ENCODE results near the gene DLX6.
"Not testable (repeated sequence)": the region's sequence is repeated elsewhere in the genome, so short reads cannot be mapped to it uniquely, and the experiment has no call there.

Gene DLX6

DNA sequence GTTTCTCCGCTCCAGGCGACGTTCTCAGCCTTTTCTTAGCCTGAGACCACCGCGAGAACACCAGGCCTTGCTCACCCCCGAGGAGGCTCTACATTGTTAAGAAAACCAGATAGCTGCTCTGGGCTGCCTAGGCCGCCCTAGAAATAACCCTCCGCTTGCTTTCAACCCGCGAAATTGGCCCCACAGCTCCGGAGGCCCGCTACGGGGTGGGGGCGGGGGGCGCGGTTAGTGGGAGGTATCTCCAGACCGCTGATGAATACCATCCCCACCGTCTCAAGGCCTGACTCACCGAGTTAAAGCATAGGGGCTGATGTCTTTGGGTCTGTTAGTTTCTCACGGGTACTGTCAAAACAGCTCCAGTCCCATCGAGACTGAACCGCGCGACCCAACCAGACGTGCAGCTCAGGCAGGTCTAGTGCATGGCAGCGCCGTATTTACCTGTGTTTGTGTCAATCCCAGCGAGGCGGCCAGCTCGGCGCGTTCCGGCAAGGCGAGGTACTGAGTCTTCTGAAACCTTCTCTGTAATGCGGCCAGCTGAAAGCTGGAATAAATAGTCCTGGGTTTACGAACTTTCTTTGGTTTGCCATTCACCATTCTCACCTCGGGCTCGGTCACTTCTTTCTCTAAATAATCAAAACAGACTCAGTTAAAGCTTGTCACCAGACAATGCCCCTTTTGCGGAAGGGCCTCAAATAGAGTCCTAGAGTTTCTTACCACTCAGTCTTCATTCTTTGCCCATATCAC lies 16.6 kb downstream of the DLX6 start:
- no peak for DNase-seq (ENCODE audit: low spot score)
- FAIRE-seq = no peak

DNA sequence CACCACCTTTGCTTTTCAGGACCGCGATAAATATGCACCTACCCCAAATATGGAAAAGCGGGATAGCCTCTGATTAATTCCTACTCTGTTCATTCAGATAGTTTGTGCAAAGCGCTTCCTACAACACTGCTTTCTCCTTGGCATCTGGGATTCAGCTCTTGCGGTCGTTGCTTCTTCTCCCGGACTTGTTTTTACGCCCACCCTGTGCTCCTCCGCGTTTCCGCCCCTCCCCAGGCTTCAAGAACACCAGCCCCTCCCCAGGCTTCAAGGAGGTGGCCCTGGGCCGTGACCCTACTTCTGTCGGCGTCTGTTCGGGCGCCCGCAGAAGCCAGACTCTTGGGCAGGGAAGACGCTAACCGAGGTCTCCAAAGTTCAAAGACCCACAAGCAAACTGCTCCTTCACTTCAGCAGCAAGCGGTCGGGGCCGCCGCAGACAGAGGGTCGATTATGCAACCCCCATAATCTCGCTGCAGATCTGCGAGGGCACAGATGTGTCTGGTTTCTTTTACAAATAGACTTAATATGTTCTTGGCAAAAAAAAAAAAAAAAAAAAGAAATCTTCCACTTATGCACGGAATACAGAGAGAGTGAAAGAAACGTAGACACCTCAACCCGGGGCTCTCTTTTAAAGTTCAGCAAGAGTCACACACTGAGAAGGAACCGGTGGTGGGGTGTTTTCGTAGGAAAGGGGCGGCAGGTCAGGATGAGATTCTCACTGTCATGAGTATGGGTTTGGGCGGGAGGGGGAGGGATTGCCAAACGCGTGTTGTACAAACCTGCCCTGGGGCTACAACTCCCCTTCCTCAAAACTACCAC lies 17.3 kb downstream of the DLX6 start:
- no peak for FAIRE-seq
- no peak for DNase-seq (ENCODE audit: low spot score)

DNA sequence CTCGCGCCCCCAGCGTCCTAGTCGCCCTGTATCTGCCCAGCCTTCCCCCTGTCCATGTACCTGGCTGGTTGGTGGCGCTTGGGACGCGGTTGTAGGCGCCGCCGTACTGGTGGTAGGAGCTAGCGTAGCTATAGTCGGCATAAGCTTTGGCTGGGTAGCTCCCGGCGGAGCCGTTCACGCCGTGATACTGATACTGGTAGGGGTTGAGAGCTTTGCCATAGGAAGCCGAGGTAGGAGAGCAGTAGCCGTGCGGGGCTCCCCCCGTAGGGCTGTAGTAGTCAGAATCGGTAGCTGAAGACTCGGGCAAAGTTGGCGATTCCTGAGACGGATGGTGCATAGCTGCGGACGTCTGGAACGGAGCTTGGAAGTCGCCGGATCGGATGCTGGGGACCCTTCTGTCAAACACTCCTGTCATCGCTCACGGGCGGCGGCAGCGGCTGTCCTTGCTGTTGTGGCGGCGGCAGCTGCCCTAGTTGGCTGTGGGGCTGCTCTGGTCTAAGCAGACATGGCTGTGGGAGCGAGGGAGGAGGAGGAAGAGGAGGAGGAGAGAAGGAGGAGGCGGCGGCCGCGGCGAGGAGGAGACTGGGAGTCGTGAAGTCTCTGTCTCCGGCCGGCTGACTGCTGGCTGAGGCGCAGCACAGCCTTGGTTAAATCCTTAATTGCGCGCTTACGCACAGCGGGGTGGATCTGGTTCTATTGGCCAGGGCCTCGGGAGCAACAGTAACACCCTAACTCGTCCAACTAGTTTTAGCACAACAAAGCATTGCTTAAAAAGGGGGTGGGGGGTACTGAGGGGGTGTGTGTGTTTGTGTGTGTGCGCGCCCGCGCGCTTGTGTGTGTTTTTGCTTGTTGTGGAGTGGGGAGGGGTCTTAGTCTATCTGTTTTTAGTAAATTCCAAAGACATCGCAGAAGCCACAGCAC lies 19.1 kb downstream of the DLX6 start, which contains the start of gene DLX5:
Gene DLX5, minus strand, starts transcription at position 623 of the 921 bp plus-strand sequence. Its CDS starts 208 bp downstream, at position 415.
- FAIRE-seq (no peak), DNase-seq (ENCODE audit: low spot score) (no peak)

DNA sequence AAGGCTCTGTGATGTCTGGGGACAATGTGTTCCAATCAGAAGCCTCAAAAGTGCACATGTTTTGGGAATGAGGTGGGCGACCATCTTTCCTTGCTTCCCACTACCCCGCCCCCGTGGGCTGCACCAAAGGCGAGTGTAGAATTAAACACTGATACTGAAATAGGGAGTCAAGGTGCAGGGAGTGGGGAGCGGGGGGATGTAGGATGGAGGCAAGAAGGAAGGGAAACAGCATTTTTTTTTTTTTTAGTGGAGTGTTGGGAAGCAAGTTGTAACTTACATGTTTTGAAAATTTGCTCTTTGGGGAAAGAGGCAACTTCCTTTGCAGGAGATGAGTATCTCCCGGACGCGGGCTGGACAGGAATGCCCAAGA lies 19.8 kb downstream of the DLX6 start:
- DNase-seq (ENCODE audit: low spot score) = no peak
- no peak for FAIRE-seq

DNA sequence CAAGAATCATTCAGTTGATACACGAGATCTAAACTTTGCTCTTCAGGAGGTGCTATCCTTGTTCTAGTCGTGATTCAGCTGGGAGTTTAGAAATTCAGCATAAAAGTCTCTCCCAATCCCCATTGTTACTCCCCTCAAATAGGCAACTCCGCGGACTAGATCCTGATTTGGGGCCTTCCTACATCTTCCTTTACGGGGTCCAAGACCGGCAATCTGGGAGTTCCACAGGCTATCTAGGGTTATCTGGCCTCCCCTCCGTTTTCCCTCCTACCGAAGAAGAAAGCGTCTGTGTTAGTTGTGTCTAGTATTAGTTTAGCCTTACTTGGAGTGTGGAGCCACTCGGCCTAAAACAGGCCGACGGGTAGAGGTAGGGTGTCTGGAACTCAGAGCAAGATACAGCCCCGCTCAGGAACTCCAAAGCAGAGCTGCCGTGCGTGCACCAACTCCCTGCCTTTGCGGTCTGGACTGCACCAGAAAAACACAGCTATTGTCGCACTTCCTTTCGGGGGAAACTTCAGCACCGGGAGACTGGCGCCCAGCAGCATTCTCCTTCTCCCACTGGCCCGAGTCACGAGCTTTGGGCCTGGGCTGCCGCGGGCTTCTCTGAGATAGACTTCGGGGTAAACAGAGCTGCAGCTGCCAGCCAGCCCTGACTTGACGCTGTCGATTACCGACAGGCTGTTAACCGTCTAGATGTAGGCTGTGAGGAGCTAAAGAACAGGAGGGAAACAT lies 20.8 kb downstream of the DLX6 start:
- DNase-seq (ENCODE audit: low spot score) (no peak), FAIRE-seq (no peak)

DNA sequence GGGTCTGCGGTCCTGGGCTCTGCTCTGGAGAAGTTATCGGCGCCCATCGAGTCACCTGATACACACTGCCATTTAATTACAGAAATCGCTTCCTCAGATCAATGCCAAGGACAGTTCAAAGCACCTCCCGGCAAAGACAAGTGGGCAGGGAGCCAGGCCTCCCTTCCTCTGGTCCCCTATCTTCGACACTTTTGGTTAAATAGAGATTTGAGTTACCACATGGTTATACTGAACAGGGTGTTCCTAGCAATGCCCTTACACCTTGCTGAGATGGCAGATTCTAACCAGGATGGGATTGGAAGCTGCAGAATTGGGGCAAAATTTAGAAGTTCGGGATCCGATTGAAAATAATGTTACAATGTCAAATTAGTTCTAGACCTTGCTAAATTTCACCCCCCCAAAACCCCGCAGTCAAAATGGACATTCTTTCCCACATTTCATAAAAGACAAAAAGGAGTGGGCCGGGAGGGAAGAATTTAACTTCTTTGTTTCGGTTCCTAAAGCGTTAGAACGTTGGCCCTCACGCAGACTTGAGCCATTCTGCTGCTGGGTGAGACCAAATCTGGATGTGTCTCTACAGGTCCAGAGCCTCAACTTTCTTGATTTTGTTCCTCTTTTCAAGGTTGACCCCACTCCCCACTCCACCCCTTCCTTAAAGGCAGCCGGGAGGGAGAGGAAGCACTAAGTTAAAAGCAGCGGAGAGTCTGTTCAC lies 21.5 kb downstream of the DLX6 start:
- DNase-seq (ENCODE audit: low spot score) (no peak), FAIRE-seq (peak; percentile 9)

DNA sequence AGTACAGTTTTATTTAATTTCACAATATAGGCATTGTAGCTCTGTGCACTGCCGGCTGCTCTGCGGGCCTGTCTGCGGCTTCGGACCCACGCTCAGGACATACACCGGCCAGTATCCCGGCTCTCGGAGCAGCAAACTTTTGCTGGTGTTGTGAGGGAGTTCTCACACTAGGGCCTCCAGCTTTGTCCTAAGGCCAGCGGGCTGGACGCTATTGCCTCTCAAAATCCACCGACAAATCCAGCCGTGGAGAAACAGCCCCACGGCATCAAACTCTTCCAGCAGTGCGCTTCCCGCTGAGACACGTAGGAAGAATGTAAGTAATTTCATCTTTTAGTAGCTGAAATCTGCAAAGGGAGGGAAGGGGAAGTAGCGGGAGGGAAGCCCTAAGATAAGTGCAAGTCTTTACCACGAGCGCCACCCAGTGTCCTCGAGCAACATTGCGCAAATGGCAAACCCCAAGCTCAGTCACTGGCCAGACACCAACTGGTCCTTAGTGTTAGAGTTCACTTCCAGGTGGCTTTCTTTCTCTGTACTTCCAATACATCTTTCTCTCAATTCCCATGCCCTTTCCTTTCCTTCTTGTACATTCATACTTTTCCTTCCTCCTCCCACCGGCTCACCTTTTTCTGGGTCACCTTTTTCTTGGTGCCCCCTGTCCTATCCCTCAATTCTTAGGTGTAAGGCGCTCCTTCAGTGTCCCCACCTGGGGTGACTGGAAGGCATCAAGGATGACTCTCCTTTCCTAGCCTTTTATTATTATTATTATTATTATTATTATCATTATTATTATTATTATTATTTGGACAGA lies 22.3 kb downstream of the DLX6 start:
- FAIRE-seq (peak; percentile 69), DNase-seq (ENCODE audit: low spot score) (peak; percentile 88)

DNA sequence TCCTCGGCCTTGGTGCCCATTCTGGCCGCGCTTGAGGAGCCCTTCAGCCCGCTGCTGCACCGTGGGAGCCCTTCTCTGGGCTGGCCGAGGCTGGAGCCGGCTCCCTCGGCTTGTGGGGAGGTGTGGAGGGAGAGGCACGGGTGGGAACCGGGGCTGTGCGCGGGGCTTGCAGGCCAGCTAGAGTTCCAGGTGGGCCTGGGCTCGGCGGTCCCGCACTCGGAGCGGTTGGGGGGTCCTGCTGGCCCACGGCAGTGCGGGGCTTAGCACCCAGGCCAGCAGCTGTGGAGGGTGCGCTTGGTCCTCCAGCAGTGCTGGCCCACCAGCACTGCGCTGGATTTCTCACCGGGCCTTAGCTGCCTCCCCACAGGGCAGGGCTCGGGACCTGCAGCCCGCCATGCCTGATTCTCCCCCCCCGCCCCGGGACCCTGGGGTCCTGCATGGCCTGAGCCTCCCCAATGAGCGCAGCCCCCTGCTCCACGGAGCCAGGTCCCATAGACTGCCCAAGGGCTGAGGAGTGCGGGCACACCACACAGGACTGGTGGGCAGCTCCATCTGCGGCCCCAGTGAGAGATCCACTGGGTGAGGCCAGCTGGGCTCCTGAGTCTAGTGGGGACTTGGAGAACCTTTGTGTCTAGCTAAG lies 29.0 kb downstream of the DLX6 start:
- not testable (repeated sequence) for FAIRE-seq; DNase-seq (ENCODE audit: low spot score)

DNA sequence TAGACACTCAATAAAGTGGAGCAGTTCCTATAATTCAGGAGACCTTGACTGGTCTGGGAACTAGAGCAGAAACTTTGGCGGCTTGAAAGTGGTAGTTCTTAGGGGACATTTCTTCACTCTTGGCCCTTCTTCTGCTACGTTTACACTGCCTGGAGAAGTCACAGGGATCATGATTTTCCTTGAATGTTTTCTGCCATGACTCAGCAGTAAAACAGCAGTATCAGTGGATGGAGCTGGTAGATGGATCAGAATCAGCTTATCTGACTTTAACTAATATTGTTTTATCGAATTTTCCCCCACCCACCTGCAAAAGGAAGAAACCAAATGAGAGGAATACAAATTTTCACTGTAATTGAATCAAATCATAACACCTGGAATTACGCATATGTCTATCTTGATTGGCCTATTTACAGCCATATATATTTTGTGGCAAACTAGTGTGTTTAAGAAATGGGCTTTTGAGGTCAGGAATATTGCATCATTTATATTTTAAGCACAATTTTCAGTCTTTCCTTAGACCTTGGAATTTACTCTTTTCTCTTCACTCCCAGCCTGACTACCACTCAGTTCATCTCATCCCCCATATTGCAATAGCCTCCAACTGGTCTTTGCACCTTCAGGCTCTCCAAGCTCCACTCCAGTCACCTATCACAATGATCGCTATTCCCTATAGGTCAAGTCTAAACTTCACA lies 34.2 kb downstream of the DLX6 start:
- FAIRE-seq (no peak), DNase-seq (ENCODE audit: low spot score) (no peak)

DNA sequence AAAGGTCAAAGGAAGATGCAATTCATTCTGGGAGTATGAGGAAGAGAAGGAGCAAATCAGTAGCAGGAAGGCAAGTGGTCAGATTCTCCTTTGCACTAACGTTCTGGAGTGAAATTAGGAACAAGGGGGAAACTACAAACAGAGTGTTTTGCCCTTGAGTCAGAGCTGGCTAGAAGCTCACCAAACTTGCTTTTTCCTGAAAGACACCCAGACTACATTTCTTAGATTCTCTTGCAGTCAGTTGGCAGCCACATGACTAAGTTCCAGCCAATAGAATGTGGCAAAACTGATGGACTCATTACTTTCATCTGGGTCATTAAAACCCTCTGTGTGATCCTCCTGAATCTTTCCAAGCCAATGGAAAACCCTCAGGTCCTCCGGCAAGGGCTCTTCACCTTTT lies 37.9 kb downstream of the DLX6 start:
- DNase-seq (ENCODE audit: low spot score) = no peak

More for the DNA sequence above, 37.9 kb downstream of the DLX6 start:
- no peak for FAIRE-seq
